GM18519 (cell line): ENCODE measurements around the gene USO1.
"Not testable (repeated sequence)": the region's sequence is repeated elsewhere in the genome, so short reads cannot be mapped to it uniquely, and the experiment has no call there.

Experiments used
- ATAC-seq: cut with Tn5 transposase; IDR thresholded peaks from one replicate; pipeline ENCODE4 v1.9.1; 2021; ENCODE audit warnings: mild to moderate bottlenecking, moderate library complexity; ENCODE audit not compliant: unreplicated experiment, low FRiP score

The USO1 gene

DNA sequence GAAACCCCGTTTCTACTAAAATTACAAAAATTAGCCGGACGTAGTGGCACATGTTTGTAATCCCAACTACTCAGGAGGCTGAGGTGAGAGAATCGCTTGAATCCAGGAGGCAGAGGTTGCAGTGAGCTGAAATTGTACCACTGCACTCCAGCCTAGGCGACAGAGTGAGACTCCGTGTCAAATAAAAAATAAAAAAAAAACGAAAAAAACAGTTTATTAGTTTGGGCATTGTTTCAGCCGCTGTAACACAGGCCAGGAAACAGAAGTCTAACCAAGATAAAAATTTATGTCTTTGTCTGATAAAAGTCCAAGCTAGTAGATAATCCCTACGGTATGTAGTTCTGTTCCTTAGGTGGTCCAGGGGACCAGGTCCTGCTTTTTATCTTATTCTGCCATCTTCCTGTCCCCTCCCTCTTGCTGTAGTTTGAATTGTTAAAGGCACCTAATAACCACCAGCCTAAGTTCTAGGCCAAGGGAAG is 21.4 kb downstream of the USO1 start:
- ATAC-seq: no peak

- ATAC-seq: no peak
Measured at GRCh38 chr4:75752637-75753036, 28.3 kb downstream of the USO1 start.

DNA sequence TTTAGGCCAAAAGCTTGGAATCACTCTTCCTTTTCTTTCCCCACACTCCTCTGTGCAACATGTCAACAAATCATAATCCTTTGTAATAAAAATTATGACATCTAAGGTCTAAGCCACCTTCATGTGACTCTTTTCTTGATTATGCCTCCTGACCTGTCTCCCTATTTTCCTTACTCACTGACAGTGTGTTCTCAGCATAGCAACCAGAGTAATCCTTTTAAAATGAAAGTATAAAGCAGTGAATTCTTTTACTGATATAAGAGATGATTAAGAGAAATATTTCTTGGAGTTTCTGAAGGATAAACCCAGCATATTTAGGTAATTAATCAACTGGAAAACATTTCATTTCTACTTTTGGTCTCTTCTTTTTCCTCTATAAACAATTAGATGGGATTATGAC is 44.7 kb downstream of the USO1 start:
- no peak for ATAC-seq

DNA sequence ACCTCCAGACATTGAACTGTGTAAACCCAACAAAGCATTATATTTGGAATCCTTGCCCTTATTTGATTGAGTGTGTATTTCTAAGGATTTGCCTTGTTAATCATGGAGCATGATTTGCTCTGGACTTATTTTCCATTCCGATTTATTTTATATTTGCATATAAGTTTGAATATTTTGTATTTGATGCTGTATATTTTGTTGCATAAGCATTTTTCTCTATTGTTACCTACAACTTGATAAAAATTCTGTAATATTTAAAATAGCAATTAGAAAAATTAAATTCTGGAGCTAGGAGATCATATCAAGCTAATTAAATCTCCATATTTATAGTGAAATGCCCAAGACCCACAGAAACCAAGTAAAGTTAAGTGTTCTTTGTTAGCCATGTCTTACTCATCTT is 47.2 kb downstream of the USO1 start:
- no peak for ATAC-seq

- ATAC-seq: no peak
Measured at GRCh38 chr4:75777589-75777988, 53.2 kb downstream of the USO1 start.

DNA sequence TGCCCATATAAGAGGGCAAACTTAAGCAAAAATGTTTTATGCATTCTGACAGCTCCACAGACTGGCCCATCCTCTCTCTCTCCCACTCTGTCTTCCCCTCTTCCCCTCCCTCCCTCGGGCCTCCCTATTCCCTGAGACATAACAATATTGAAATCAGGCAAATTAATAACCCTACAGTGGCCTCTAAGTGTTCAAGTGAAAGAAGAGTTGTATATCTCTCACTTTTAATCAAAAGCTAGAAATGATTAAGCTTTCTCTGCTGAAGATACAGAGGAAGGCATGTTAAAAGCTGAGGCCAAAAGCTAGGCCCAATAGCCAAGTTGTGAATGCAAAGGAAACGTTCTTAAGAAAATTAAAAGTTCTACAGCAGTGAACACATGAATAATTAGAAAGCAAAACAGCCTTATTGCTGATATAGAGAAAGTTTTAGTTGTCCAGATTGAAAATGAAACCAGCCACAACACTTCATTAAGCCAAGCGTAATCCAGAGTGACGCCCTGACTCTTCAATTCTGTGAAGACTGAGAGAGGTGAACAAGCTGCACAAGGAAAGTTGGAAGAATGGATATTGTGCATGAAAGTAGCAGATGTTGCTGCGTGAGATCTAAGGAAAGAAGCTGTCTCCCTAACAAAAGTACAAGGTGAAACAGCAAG is 54.9 kb downstream of the USO1 start:
- no peak for ATAC-seq

DNA sequence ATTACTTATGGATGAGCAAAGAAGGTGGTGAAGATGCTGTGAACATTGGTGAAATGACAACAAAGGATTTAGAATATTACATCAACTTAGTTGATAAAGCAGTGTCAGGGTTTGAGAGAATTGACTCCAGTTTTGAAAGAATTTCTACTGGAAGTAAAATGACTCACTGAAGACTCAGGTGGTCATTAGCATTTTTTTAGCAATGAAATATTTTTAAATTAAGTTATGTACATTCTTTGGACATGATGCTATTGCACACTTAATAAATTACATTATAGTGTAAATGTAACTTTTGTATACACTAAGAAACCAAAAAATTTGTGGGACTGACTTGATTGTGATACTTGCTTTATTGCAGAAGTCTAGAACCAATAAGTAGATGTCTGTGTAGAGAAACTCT is 56.9 kb downstream of the USO1 start:
- no peak for ATAC-seq

GRCh38 chr4:75786526-75786925 is 62.1 kb downstream of the USO1 start:
- ATAC-seq: no peak

DNA sequence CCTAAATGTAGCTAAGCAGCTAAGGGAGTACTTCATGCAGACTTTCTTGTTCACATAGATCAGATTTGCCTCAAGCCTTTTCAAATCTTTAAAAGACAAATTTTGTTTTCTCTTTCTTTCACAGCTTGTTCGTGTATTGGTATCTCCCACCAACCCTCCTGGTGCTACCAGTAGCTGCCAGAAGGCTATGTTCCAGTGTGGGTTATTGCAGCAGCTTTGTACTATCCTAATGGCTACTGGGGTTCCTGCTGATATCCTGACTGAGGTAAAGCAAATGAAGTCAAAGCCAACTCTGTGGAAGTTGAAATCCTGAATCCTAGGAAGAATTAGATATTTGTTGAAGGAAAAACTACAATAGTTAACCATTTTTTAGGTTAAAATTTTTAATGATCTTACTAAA is 62.6 kb downstream of the USO1 start:
- no peak for ATAC-seq

- ATAC-seq: no peak
Measured at GRCh38 chr4:75790024-75790423, 65.6 kb downstream of the USO1 start.

GRCh38 chr4:75800972-75801371 is 76.6 kb downstream of the USO1 start:
- ATAC-seq: no peak

DNA sequence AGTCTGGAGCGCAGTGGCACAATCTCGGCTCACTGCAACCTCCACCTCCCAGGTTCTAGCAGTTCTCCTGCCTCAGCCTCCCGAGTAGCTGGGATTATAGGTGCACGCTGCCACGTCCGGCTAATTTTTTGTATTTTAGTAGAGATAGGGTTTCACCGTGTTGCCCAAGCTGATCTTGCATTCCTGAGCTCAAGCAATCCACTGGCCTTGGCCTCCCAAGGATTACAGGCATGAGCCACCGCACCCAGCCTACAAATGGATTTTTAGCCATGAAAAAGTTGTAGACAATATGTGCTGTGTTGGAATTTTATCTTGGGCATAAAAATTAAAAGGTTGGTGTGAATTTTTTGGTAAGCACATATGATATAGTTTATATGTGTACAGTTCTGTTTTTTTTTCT is 81.7 kb downstream of the USO1 start:
- not testable (repeated sequence) for ATAC-seq

DNA sequence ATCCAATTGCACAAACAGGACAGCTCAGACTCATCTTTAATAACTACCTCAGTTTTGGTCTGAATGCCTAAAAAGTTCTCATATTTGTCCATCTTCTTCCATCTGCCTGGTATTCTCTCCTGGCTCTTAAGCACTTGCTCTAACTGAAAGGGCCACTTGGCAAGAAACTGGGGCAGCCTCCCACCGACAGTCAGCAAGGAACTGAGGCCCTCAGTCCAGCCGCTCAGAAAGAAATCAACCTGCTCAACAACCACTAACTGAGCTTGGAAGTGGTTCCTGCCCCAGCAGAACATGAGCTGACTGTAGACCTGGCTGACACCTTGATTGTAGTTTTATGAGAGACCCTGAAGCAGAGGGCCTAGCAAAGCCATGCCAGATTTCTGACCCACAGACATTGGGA is 93.5 kb downstream of the USO1 start:
- ATAC-seq: no peak

GRCh38 chr4:75819121-75819520 is 94.7 kb downstream of the USO1 start:
- ATAC-seq: no peak

GRCh38 chr4:75820197-75820596 is 95.8 kb downstream of the USO1 start:
- no peak for ATAC-seq

GRCh38 chr4:75820676-75821075 is 96.3 kb downstream of the USO1 start:
- no peak for ATAC-seq

DNA sequence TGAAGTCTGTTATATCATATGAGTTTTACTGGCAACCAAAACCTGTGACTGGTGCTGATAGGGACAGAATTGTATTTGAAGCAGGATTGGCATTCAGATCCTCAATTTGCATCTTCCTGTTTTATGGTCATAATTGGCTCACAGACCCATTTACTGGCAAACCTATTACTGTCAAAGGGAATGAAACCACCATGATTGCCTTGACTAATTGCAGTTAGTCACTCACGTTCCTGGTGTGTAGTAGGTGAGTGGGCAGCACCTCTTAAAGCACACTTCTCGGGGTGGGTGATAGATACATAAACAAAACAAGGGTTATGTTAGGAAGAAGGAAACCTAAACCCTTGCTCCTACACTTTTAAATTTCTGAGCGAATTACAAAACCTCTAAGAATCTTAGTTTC is 96.8 kb downstream of the USO1 start:
- ATAC-seq: no peak

DNA sequence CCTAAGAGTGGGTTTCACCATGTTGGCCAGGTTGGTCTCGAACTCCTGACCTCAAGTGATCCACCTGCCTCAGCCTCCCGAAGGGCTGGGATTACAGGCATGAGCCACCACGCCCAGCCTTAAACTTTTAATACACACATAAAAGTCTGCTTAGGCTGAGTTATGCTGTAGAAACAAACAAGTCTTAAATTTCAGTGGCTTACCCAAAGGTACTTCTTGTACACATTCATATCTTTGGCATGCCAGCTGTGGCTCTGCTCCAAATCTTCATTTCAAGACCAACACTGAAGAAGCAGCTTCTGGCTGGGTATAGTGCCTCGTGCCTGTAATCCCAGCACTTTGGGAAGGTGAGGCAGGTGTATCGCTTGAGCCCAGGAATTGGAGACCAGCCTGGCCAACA is 97.6 kb downstream of the USO1 start:
- no peak for ATAC-seq

- ATAC-seq: no peak
Measured at GRCh38 chr4:75822416-75822815, 98.0 kb downstream of the USO1 start.

DNA sequence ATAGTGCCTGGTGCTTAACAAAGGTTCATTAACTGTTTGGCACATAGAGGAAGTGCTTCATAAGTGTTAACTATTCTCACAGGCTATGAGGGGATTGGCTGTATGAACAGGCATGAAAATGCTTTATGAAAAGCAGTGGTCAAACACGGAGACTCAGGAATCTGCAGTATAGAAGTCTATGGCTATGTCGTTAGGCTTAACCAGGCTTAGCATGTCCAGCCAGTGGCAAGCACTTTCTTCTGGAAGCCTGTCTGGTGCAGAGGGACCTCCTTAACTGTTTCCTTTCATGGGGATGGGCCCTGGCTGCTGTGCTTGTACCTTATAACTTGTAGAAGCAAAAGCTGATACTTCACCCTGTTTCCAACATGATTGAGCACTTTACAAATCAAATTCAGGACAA is 99.4 kb downstream of the USO1 start:
- ATAC-seq: no peak

DNA sequence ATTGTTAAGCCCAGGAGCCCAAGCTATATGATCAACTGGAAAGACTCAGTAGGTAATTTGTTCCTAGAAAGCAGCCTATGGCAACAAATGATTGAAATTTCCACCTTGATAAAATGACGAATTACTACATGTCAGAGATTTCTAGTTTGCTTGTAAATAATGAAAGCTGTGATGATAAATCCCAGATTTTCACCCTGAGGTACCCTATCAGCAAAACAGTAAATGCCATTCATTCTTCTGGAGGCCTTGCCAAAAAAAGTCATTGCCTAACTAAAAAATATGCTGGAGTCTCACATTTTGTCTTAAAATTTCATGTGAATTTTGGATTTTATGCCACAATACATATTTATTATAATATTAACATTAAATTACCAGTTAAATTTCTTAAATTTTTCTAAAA is 106.5 kb downstream of the USO1 start:
- ATAC-seq: no peak

DNA sequence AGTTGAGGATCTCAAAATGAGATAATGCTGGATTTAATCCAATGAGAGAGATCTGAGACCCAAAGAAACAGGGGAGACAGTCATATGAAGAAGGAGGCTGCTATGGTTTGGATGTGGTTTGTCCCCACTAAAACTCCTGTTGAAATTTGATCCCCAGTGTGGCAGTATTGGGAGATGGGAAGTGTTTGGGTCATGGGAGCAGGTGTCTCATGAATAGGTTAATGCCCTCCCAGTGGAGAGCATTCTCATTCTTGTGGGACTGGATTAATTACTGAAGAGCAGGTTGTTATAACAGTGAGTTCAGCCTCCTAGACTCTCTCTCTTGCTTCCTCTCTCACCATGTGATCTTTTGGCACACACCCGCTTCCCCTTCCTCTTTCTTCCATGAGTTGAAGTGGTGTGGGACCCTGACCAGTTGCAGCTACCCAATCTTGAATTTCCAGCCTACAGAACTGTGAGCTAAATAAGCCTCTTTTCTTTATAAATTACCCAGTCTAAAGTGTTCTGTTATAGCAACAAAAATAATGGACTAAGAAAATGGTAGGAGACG is 107.6 kb downstream of the USO1 start:
- ATAC-seq: no peak
